Esophagus muscularis mucosa (tissue), 4 donors: ENCODE results near the gene CANX.

Source experiments
- EP300 ChIP-seq: sonication (generic); formaldehyde crosslinking; IDR thresholded peaks from one replicate; pipeline ENCODE4 v1.6.1; 2017; ENCODE audit warnings: antibody characterized with exemption
- POLR2A ChIP-seq: fragments of 450-650 bp; IDR thresholded peaks from one replicate; pipeline ENCODE4 v1.6.1; 2017; ENCODE audit warnings: antibody characterized with exemption, moderate library complexity, mild to moderate bottlenecking, low read depth
- POLR2AphosphoS5 ChIP-seq, 2 donors: sonication (generic); formaldehyde crosslinking; IDR thresholded peaks; one replicate each; pipeline ENCODE4 v1.6.1; 2017; ENCODE audit warnings: antibody characterized with exemption in 2 of 2
- TF ChIP-seq, protein P1 (sequence below), 3 experiments: fragments of 200-600 bp in 2 of 3; fragments of 450-650 bp in 1 of 3; sonication (generic) in 2 of 3; IDR thresholded peaks; one replicate each; pipeline ENCODE4 v1.5.1; 2017 to 2019; ENCODE audit warnings: antibody characterized with exemption in 3 of 3, mild to moderate bottlenecking in 2 of 3, moderate library complexity in 1 of 3

- TF ChIP-seq POLR2A = no peak
- TF ChIP-seq EP300 = no peak
- no peak for TF ChIP-seq POLR2AphosphoS5 (IDR thresholded peaks at IDR 0.05)
- TF ChIP-seq, protein P1, sequence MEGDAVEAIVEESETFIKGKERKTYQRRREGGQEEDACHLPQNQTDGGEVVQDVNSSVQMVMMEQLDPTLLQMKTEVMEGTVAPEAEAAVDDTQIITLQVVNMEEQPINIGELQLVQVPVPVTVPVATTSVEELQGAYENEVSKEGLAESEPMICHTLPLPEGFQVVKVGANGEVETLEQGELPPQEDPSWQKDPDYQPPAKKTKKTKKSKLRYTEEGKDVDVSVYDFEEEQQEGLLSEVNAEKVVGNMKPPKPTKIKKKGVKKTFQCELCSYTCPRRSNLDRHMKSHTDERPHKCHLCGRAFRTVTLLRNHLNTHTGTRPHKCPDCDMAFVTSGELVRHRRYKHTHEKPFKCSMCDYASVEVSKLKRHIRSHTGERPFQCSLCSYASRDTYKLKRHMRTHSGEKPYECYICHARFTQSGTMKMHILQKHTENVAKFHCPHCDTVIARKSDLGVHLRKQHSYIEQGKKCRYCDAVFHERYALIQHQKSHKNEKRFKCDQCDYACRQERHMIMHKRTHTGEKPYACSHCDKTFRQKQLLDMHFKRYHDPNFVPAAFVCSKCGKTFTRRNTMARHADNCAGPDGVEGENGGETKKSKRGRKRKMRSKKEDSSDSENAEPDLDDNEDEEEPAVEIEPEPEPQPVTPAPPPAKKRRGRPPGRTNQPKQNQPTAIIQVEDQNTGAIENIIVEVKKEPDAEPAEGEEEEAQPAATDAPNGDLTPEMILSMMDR (IDR thresholded peaks at IDR 0.05) = no peak
Measured at GRCh38 chr5:179773686-179774040, 74.9 kb downstream of the CANX start.
